Measurements from ENCODE around the gene PRKCA. TPM values are rescaled to one million over a fixed set of nuclear protein-coding genes. Genes with fewer than 3 reads are reported as not detected.
"Not testable (repeated sequence)": the region's sequence is repeated elsewhere in the genome, so short reads cannot be mapped to it uniquely, and the experiment has no call there.

Gene PRKCA
- total RNA-seq, 2 donors from 2014 or later, result 8.3 to 26.5 TPM

- no peak overlapping the region for H3K4me3 ChIP-seq
- H3K27ac ChIP-seq, result no peak overlapping the region
- TF ChIP-seq CTCF (IDR thresholded peaks at IDR 0.05) (no peak), POLR2AphosphoS5 (IDR thresholded peaks at IDR 0.05) (no peak), POLR2A (IDR thresholded peaks at IDR 0.05) (no peak)
- no peaks in the 10 kb centered on the region for H3K9me3 ChIP-seq
- H3K27me3 ChIP-seq (replicated peaks; ENCODE audit: insufficient read depth), result no peaks in the 10 kb centered on the region
- H3K4me1 ChIP-seq (replicated peaks), result no peaks in the 10 kb centered on the region
- no peak for DNase-seq (ENCODE audit: low spot score)
- intact Hi-C loops (cut with DNase I), result no loop called here
- H3K36me3 ChIP-seq, result no peaks in the 10 kb centered on the region
These were observed 309.0 kb downstream of the PRKCA start for GRCh38 chr17:66611397-66611796.

GRCh38 chr17:66612993-66613392 is 310.6 kb downstream of the PRKCA start:
- intact Hi-C loops (cut with DNase I), result no loop called here
- TF ChIP-seq POLR2AphosphoS5 (IDR thresholded peaks at IDR 0.05) (no peak), POLR2A (IDR thresholded peaks at IDR 0.05) (no peak), CTCF (IDR thresholded peaks at IDR 0.05) (no peak)
- DNase-seq (ENCODE audit: low spot score), result no peak
- H3K4me1 ChIP-seq (replicated peaks), result no peaks in the 10 kb centered on the region
- H3K27ac ChIP-seq, result no peak overlapping the region
- 76% methylated on average over 4 of the region's 4 CpGs for WGBS
- H3K27me3 ChIP-seq (replicated peaks; ENCODE audit: insufficient read depth), result no peaks in the 10 kb centered on the region
- no peak overlapping the region for H3K4me3 ChIP-seq
- no peaks in the 10 kb centered on the region for H3K36me3 ChIP-seq
- no peaks in the 10 kb centered on the region for H3K9me3 ChIP-seq

- intact Hi-C loops (cut with DNase I), result no loop called here
- no peak overlapping the region for H3K4me3 ChIP-seq
- TF ChIP-seq POLR2A (IDR thresholded peaks at IDR 0.05) (no peak), POLR2AphosphoS5 (IDR thresholded peaks at IDR 0.05) (no peak), CTCF (IDR thresholded peaks at IDR 0.05) (no peak)
- H3K27me3 ChIP-seq (replicated peaks; ENCODE audit: insufficient read depth), result no peaks in the 10 kb centered on the region
- WGBS, result 73% methylated on average over 4 of the region's 4 CpGs
- no peaks in the 10 kb centered on the region for H3K36me3 ChIP-seq
- no peaks in the 10 kb centered on the region for H3K9me3 ChIP-seq
- H3K4me1 ChIP-seq (replicated peaks), result no peaks in the 10 kb centered on the region
- no peak overlapping the region for H3K27ac ChIP-seq
- DNase-seq (ENCODE audit: low spot score), result no peak
These were observed 312.1 kb downstream of the PRKCA start for GRCh38 chr17:66614469-66614868.

- no peak for DNase-seq (ENCODE audit: low spot score)
- no peaks in the 10 kb centered on the region for H3K4me1 ChIP-seq (replicated peaks)
- WGBS, result 82% methylated on average over 6 of the region's 6 CpGs
- no peak overlapping the region for H3K4me3 ChIP-seq
- no peaks in the 10 kb centered on the region for H3K36me3 ChIP-seq
- intact Hi-C loops (cut with DNase I), result no loop called here
- H3K9me3 ChIP-seq, result no peaks in the 10 kb centered on the region
- no peak for TF ChIP-seq POLR2A (IDR thresholded peaks at IDR 0.05)
- no peak for TF ChIP-seq POLR2AphosphoS5 (IDR thresholded peaks at IDR 0.05)
- no peak for TF ChIP-seq CTCF (IDR thresholded peaks at IDR 0.05)
- H3K27ac ChIP-seq, result no peak overlapping the region
- no peaks in the 10 kb centered on the region for H3K27me3 ChIP-seq (replicated peaks; ENCODE audit: insufficient read depth)
These were observed 316.8 kb downstream of the PRKCA start for GRCh38 chr17:66619206-66619605.

GRCh38 chr17:66620528-66620927 is 318.1 kb downstream of the PRKCA start:
- WGBS, result 54% methylated on average over 2 of the region's 2 CpGs
- intact Hi-C loops (cut with DNase I), result loop anchor here (5.0 to 10.0 kb wide), 4 partner anchors 52 to 363 kb away; no protein-coding TSS in a partner anchor
- Histone ChIP-seq H3K4me1 (replicated peaks) (no peaks in the 10 kb centered on the region), H3K36me3 (no peaks in the 10 kb centered on the region), H3K27ac (no peak overlapping the region), H3K4me3 (no peak overlapping the region), H3K9me3 (no peaks in the 10 kb centered on the region), H3K27me3 (replicated peaks; ENCODE audit: insufficient read depth) (no peaks in the 10 kb centered on the region)
- TF ChIP-seq POLR2AphosphoS5 (IDR thresholded peaks at IDR 0.05), result no peak
- no peak for TF ChIP-seq CTCF (IDR thresholded peaks at IDR 0.05)
- TF ChIP-seq POLR2A (IDR thresholded peaks at IDR 0.05), result no peak
- no peak for DNase-seq (ENCODE audit: low spot score)

GRCh38 chr17:66624630-66625029 is 322.2 kb downstream of the PRKCA start:
- not testable (repeated sequence) for H3K27me3 ChIP-seq (replicated peaks; ENCODE audit: insufficient read depth); H3K4me1 ChIP-seq (replicated peaks); H3K4me3 ChIP-seq; DNase-seq (ENCODE audit: low spot score); H3K9me3 ChIP-seq; H3K27ac ChIP-seq; H3K36me3 ChIP-seq
- intact Hi-C loops (cut with DNase I), result loop anchor here (5.0 to 10.0 kb wide), 5 partner anchors 48 to 367 kb away; no protein-coding TSS in a partner anchor
- WGBS, result 86% methylated on average over 2 of the region's 2 CpGs

Measured in prostate gland (tissue), 2 donors.